Stimulated activated CD4-positive, alpha-beta T cell treated with anti-CD3 and anti-CD28 coated beads, TNF-alpha, amount 100 ng/mL, for 48 hours (primary cell): Measurements from ENCODE around the gene NDRG4.
A peak's percentile ranks its signal among the peaks of the same experiment; 100 is the strongest.

ENCODE experiments used
- DNase-seq, 3 donors: peaks; one replicate each; pipeline ENCODE4 v3.0.0-alpha.2; 2020; ENCODE audit warnings: low read depth in 3 of 3

NDRG4 gene

GRCh38 chr16:58499615-58500351 is at the start of gene NDRG4:
Gene NDRG4, plus strand, starts transcription at chr16:58500143. Its CDS starts 106 bp downstream, at chr16:58500249.
- peak in 1 of 3 donors; percentile 35 for DNase-seq

GRCh38 chr16:58450590-58450989 is 49.4 kb upstream of the NDRG4 start:
- no peak for DNase-seq

- DNase-seq, result no peak
Measured at GRCh38 chr16:58451265-58451689, 48.7 kb upstream of the NDRG4 start.

- DNase-seq, result no peak
Measured at GRCh38 chr16:58451945-58452401, 48.0 kb upstream of the NDRG4 start.

GRCh38 chr16:58452640-58453039 is 47.3 kb upstream of the NDRG4 start:
- no peak for DNase-seq

GRCh38 chr16:58454178-58454577 is 45.8 kb upstream of the NDRG4 start:
- DNase-seq, result no peak

- DNase-seq, result no peak
Measured at GRCh38 chr16:58454856-58455255, 45.1 kb upstream of the NDRG4 start.

- DNase-seq, result no peak
Measured at GRCh38 chr16:58455750-58456149, 44.2 kb upstream of the NDRG4 start.

GRCh38 chr16:58456193-58456592 is 43.8 kb upstream of the NDRG4 start:
- no peak for DNase-seq

- no peak for DNase-seq
Measured at GRCh38 chr16:58458606-58459343, 41.2 kb upstream of the NDRG4 start.

- DNase-seq, result peak; percentile 23 to 72 (median 46)
Measured at GRCh38 chr16:58459344-58460218, 40.4 kb upstream of the NDRG4 start.

- DNase-seq, result no peak
Measured at GRCh38 chr16:58460219-58460610, 39.7 kb upstream of the NDRG4 start.

- no peak for DNase-seq
Measured at GRCh38 chr16:58461056-58461455, 38.9 kb upstream of the NDRG4 start.

GRCh38 chr16:58461640-58462039 is 38.3 kb upstream of the NDRG4 start:
- DNase-seq, result no peak

GRCh38 chr16:58462089-58462488 is 37.9 kb upstream of the NDRG4 start:
- no peak for DNase-seq

- no peak for DNase-seq
Measured at GRCh38 chr16:58462499-58462996, 37.4 kb upstream of the NDRG4 start.

GRCh38 chr16:58462997-58463941 is 36.7 kb upstream of the NDRG4 start:
- DNase-seq, result no peak

GRCh38 chr16:58464047-58464915 is 35.7 kb upstream of the NDRG4 start:
- no peak for DNase-seq

- DNase-seq, result no peak
Measured at GRCh38 chr16:58464916-58465731, 34.8 kb upstream of the NDRG4 start.
